ENCODE data around the gene UNC93A.

DNA sequence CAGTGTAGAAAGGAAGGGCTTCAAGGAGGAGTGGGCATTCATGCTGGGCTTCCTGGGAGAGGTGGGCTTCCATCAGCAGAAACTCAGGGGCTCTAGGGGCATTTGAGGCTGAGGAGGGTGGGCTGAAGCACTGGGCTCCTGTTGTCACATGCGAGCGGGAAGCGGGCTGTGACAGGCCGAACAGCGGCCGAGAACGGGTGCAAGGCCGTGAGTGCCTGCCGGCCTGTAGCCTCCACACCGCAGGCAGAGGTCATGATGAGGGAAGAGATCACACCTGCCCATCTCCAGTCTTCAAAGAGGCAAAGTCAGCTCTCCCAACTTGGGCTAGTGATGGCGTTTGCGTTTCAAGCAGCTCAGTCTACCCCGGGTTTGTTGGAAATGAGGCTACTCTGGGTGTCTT, 34.7 kb downstream of the UNC93A start:
- TF ChIP-seq, protein P1, sequence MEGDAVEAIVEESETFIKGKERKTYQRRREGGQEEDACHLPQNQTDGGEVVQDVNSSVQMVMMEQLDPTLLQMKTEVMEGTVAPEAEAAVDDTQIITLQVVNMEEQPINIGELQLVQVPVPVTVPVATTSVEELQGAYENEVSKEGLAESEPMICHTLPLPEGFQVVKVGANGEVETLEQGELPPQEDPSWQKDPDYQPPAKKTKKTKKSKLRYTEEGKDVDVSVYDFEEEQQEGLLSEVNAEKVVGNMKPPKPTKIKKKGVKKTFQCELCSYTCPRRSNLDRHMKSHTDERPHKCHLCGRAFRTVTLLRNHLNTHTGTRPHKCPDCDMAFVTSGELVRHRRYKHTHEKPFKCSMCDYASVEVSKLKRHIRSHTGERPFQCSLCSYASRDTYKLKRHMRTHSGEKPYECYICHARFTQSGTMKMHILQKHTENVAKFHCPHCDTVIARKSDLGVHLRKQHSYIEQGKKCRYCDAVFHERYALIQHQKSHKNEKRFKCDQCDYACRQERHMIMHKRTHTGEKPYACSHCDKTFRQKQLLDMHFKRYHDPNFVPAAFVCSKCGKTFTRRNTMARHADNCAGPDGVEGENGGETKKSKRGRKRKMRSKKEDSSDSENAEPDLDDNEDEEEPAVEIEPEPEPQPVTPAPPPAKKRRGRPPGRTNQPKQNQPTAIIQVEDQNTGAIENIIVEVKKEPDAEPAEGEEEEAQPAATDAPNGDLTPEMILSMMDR (IDR thresholded peaks at IDR 0.05) = no peak
- TF ChIP-seq EZH2 (IDR thresholded peaks at IDR 0.05; ENCODE audit: borderline replicate concordance, insufficient read depth, low read depth, low read length, poor library complexity, severe bottlenecking) = no peak

Measured in B cell (primary cell).